ENCODE results near the gene USP3.

DNA sequence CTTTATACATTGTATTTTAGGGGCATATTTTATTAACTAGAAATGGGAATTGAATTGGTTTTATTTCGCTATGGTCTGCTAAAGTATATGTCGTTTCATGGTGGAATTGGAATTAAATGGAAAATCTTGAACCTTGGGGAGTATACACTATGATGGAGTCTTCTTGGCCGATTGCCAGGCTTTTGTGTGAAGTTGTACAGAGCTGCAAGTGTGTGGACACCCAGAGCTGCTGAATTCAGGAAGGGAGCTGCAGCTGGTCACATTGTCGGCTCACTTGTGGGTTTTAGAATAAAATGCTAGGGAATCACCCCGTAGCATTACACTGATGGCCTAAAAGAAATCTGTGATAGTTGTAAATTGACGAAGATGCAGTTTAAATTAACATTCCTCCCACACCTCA lies 35.1 kb downstream of the USP3 start:
- TF ChIP-seq YY1 (IDR thresholded peaks at IDR 0.05; ENCODE audit: low read depth, low read length) (no peak), JUND (IDR thresholded peaks at IDR 0.05; ENCODE audit: low read depth, low read length) (no peak), TCF7 (IDR thresholded peaks at IDR 0.05; ENCODE audit: borderline replicate concordance) (no peak), ZNF217 (IDR thresholded peaks at IDR 0.05) (no peak), EP300 (IDR thresholded peaks at IDR 0.05; ENCODE audit: borderline replicate concordance in 1 of 2, control insufficient read depth in 1 of 2, low read depth in 2 of 2, low read length in 2 of 2) (no peak), EGR1 (IDR thresholded peaks at IDR 0.05; ENCODE audit: borderline replicate concordance in 1 of 2, low read depth in 2 of 2, low read length in 2 of 2) (no peak)
